COLO668 (cell line): ENCODE data around the gene FMNL3.
"Not testable (repeated sequence)": the region's sequence is repeated elsewhere in the genome, so short reads cannot be mapped to it uniquely, and the experiment has no call there.

ENCODE experiments used
- DNase-seq: peaks from one replicate; lab custom pipeline; 2025; ENCODE audit not compliant: unreplicated experiment; lab: John Stamatoyannopoulos, UW

The FMNL3 gene

DNA sequence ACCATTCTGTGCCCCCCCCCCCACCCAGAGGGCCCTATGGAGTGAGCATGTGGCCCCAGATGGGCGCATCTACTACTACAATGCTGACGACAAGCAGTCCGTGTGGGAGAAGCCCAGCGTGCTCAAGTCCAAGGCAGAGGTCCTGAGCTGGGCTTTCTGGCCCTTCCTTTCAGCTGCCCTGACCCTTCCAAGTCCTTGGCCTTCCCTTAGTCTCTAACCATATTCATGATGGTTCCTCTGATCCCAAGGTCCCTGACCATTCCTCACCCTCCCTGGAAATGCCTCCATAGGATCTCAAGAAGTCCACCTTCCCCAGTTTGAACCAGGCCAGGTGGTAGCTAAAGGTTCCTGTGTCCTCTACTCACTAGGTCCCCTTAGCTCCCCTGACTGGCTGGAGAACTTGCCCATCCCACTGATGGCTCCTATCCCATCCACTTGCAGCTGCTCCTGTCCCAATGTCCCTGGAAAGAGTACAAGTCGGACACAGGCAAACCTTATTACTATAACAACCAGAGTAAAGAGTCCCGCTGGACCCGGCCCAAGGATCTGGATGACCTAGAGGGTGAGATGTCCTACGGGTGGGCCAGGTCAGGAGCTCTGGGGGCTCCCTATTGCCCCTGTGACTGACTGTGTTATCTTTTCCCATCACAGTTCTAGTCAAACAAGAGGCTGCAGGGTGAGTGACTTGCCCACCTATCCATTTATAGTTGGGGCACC lies 74.1 kb downstream of the FMNL3 start:
- no peak for DNase-seq

DNA sequence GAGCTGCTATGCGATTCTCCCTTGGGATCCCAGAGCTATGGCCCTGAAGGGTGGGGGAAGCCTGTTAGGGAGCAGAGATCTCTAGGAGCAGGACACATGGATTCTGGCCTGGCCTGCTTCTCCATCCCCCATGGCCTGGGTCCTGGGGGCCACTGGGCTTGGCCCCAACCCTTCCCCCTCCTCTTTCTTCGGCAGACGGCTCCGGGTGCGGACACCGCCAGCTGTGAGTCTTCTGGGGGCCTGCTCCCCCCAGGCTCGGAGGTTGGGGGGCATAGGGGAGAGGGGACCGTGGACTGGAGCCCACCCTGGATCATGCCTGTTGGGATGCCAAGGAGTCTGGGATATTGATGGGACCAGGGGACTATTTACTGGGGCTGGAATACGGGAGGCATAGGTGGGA lies 74.8 kb downstream of the FMNL3 start:
- DNase-seq, result no peak

DNA sequence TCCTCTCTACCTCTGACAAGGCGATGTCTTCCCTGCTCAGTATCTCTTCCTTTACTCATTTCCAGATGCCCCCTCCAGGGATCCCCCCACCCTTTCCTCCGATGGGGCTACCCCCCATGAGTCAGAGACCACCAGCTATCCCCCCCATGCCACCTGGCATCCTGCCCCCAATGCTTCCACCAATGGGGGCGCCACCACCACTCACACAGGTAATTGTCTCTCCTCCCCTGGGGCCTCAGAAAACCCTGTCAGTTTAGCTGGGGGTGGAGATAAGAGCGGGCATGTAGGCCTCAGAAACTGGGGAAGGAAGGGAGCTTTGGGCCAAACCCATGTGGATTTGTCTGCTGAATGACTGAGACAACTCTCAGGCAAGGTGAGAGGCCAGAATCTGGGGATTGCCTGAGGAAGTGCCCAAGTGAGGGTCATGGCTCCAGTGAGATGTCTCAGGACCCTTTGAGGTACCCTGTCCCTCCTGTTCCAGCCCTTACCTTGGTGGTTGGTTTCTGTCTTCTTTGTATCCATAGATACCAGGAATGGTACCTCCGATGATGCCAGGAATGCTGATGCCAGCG lies 75.8 kb downstream of the FMNL3 start:
- DNase-seq, result no peak

DNA sequence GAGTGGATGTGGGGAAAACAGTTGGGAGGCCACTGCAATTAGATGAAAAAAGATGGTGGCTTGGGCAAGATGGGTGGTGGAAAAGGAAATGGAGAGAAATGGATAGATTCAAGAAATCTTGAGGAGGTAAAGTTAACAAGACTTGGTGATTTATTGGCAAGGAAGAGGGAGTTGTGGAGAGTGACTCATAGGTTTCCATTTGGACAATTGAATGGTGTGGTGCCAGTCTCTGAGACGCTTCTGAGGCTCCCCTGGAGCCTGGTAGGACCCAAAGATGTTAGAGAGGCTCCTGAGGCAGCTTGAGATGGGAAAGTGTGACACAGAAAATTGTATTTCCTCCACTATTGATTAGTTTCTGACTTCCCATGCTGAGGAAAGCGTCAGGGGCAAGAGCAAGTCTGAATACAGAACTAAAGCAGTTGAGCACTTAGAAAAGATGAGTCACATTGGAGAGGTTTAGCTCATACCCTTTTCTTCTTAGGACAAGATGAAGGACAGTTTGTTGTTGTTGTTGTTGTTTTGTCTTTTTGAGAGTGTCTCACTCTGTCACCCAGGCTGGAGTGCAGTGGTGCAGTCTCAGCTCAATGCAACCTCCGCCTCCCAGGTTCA lies 79.3 kb downstream of the FMNL3 start:
- DNase-seq, result no peak

DNA sequence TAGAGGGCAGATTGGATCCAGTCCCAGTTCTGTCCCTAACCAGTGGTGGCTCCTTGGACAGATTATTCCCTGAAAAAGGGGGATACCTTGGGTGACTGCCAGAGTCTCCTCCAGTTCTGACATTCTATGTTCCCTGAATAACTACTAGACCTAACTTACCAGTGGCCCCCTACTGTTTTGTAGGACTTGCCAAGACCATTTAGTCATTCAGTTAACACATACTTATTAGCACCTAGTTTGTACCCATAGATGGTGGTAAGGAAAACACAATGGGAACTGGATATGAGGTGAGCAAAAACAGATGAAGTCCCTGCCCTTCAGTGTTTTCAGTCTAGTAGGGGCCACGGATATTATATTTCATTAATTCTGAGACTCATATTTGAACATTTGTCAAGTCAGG lies 80.4 kb downstream of the FMNL3 start:
- DNase-seq, result no peak

DNA sequence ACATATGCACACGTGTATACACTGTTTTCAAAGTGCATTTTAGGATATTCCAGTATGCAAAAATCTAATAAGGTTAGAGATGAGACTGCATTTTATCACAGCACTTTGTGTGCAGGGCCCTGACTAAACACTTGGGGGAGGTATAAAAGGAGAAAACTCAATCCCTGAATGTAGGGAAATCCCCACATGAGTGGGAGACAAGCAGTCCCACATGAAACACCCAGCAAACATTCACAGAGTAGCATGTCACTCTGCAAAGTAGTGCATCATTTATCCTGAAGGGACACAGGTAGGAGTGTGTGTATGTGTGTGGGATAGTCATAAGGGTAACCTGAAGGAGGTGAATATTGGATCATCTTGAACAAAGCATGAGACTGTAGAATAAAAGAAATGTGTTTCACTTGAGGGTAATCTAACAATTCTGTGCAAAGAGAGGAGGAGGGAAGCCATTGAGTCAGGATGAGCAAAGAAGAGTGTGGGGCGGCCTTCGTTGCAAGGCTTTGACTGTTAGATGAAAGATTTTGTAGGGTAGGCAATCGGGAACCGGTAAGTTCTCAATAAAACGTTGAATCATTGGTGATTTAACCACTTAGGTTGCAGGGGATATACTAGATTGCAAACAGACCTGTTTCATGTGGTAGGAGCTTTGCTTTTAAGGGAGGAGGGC lies 80.9 kb downstream of the FMNL3 start:
- DNase-seq, result no peak

DNA sequence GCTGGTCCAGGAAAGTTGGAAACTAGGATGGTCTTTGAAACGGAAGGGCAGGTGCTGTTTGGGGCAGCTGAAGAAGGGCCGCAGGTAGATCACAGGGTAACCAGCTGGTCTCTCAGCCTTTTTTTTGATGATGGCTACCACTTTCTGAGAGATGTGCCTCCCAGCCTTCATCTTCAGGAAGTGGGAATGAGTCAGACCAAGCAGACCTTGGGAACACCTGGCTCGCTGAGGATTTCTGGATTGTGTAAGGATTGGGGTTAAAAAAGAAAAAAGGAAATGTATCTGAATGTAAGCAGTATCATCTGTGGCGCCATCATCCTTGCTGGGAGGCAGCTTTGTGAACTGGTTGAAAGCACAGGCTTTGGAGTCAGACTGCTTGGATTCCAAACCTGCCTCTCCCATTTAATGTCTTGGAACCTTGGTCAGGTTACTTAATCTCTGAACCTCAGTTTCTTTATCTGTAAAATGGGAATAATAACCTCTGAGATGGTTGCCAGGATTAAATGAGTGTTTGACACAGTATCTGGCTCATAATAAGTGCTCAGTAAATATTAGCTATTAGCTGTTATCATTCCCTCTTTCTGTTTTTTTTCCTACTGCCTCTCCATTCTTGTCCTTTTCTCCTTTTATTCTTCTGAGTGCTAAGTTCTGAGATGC lies 82.2 kb downstream of the FMNL3 start:
- DNase-seq, result no peak

DNA sequence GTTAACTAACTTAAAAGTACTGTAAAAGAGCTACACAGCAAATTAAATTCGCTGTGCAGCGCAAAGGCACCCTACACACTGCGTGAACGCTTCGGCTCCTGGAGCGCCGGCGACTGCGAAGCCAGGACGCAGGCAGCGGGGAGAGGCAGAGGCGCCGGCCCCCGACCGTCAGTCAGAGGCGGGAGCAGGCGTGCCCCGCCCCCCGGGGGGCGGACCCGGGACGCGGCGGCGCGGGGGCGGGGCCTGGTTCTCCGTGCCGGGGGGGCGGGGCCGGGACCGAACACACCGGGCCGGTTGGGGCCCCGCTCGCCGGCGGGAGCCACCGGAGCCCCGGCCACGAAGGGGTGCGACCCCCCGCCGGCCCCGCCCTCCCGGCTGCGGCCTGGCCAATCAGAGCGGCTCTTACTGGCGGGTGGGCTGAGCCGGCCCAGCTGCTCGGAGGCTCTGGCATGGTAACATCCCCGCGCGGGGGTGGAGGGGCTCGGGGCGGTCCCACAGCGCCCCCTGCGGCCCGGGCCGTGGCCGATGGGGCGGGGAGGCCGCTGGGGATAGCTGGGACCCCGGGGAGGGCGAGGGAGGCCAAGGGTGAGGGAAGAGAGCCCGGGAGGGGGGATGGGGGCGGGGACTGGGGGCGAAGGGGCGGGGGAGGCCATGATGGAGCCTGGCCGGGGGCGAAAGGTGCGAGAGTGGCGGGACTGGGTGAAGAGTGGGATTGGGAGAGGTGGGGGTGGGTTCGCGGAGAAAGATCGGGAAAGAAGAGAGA lies 83.9 kb downstream of the FMNL3 start, which contains the start of gene PRPF40B:
PRPF40B (plus strand) TSS at position 420 of the 763 bp plus-strand sequence; CDS start at position 450, 30 bp downstream.
- peak; percentile 87 for DNase-seq

DNA sequence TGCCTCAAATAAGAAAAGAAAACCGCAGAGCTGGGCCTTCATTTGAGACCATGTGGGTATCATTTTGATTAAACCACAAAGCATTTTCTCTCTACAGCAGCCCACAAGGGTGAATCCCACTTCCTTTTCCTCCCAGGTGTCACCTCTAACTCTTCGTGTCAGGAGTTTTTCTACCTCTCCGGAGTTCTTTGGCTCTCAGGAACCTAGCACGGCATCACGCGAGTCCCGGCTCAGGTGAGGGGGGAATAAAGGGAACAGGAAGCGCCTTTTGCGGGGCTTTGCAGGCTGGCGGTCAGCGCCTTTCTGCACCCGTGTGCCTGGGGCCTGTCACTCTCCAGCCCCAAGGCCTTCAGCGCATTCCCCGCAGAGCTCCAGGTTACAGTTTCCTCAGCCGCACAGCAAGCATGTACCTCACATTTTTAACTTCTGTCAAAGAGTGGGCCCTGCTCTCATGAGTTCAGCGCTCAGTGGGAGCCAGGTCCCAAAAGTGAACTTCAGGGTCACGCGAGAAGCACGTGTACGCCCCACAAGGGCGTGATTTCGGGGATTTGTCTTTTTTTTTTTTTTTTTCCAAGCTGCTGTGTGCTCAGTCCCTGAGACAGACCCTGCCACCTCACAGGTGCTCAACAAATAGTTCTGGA lies 84.6 kb downstream of the FMNL3 start:
- DNase-seq, result peak; percentile 27

DNA sequence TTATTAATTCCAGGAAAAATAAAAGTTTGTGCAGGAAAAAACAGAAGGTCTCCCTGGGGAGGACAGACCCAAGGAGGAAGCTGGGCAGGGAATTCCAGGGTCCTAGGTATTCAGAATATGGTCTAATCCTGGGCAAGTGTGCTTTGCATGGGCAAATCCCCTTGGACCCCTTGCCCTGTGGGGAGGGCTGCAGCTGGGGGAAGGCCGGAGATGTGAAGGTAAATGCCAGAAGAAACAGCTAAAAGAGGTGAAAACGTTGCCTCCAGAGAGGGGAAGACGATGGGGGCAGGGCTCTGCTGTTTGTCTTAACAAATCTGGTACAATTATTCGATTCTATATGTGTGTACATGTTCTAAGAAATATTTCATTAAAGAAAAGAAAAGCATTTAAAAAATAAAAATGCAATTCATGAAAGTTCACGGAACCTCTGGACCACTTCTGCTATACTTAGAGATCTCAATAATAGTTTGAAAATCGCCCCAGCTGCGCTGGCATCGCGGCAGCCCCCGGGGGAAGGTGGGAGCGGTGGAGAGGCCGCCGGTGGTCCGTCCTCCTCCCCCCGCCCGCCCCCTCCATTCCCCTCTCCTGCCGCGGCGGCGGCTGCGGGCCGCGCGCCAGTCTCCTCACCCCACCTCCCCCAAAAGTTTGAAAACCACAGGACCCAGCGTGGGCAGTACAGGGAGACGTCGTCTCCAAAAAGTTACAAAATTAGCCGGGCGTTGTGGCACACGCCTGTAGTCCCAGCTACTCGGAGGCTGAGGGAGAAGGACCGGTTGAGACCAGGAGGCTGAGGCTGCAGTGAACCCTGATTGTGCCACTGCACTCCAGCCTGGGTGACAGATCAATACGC lies 85.3 kb downstream of the FMNL3 start:
- DNase-seq, result peak; percentile 19

DNA sequence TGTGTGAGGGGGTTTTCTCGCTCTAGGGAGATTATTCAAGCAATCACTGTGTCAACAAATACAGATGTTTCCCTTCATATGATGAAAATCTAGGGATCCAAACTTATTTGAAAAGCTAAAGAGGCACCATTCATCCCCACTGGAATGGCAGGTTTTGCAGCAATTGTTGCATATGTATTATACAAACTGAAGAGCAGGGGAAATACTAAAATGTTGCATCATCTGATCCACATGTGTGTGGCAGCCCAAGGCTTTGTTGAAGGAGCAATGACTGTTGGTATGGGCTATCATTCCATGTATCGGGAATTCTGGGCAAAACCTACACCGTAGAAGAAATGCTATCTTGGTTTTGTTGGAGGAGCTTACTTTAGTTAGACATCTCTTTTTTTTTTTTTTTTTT lies 87.9 kb downstream of the FMNL3 start:
- DNase-seq, result no peak

DNA sequence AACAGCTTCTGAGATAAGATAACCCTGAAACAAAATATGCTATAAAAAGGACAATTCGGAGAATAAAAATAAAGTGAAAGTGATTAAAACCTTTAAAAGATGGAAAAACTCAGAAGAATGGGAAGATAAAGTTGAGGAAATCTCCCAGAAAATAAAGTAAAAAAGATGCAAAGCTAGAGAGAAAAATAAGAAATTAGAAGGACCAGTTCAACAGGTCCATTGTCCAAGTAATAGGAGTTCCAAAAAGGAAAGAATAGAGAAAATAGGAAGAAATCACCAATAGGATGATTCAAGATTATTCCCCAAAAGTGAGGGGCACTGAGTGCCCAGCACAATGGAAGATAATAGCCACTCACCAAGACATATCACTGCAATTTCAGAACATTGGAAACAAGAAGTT lies 88.6 kb downstream of the FMNL3 start:
- no peak for DNase-seq

DNA sequence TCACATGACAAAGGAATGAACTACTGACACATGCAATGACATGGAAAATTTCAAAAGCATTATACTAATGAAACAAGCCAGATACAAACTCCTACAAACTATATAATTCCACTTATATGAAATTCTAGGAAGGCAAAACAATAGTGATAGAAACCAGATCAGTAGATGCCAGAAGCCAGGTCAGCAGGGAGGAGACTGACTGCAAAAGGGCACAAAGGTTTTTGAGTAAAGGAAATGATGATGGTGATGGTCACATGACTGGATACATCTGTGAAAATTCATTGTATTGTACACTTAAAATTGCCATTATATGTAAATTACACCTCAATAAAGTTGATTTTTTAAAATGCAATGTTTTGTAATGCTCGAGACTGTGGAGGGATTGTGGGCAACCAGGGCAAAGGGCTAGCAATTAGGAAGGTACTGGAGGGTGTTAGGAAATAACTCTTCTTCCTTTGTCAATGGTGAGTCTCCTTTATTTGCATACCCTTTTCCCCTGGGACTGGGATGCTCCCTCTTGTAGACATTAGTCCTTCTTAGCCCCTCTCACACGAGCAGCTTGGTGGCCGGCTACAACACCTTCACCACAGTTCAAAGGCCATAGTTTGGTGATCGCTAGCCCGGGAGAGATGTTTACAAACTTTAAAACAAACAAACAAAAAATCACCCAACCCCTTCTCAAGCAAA lies 90.5 kb downstream of the FMNL3 start:
- DNase-seq, result no peak

DNA sequence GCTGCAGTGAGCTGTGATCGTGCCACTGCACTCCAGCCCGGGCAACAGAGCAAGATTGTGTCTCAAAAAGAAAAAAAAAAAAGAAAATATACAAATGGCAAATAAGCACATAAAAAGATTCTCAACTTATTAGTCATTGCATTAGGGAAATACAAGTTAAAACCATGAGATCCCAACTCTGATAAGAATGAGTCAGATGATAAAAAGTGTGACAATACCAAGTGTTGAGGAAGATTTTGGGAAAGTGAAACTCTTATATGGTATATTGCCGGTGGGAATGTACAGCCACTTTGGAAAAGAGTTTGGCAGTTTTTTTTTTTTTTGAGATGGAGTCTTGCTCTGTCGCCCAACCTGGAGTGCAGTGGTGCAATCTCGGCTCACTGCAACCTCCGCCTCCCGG lies 91.5 kb downstream of the FMNL3 start:
- no peak for DNase-seq

DNA sequence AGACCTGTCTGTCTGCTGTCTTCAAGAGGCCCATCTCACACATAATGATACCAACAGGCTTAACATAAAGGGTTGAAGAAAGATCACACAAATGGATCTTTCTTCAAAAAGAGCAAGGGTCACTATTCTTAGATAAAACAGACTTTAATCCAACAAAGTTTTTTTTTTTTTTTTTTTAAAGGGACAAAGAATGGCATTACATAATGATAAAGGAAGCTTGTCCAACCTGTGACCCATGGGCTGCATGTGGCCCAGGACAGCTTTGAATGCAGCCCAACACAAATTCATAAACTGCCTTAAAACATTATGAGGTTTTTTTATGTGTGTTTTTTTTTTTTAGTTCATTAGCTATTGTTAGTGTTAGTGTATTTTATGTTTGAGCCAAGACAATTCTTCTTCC lies 95.0 kb downstream of the FMNL3 start:
- no peak for DNase-seq

DNA sequence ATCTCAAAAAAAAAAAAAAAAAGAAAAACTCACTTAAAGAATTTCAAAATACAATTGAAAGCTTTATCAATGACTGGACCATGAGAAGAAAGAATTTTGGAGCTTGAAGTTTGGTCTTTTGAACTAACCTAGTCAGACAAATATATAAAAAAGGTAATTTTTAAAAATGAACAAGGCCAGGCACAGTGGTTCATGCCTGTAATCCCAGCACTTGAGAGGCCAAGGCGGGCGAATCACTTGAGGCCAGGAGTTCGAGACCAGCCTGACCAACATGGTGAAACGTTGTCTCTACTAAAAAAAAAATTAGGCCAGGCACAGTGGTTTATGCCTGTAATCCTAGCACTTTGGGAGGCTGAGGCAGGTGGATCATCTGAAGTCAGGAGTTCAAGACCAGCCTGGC lies 96.4 kb downstream of the FMNL3 start:
- DNase-seq, result not testable (repeated sequence)

DNA sequence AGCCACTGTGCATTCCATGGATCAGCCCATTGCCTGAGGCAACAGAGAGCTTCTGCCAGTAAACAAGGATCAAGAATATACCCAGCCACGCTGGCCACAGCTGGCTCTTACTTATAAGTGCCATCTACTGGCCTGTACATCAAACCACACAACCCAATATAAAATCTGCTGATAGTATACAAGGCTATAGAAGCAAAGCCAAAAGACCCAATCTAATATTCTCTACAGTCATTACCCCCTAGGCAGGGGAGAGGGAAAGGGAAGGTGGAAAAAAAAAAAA lies 97.4 kb downstream of the FMNL3 start:
- no peak for DNase-seq

DNA sequence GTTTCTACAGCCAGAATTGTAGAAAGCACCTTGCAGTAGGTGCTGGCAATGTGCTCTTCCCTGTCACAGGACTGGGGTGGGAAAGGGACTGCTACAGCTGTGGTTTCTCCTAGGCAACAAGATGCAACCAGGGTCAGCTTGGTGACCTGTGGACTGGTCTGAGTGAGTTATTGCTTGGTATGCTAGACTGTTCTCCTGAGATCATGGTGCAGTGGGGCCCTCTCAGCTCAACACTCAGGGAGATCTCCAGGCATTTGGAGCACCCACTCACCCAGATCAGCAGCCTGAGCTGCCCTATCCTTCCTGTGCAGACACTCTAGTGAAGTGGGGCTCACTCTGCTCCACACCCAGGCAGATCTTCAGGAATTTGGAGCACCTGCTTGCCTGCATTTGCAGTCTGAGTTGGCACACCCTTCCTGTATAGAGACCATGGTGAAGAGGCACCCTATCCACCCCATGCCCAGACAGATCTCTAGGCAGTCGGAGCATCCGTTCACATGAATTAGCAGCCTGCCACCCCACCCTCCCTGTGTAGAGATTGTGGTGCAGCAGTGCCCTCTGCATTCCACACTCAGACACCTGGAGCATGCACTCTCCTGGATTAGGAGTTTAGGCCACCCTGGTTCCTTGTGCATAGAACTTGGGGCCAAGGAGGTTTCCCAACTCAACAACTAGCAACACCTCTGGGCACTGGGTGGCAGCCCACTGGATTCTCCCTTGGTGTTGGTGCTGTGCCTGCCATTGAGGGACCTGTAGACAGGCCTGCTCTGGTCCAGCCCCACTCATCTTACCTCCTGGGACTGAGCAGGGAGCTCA lies 97.9 kb downstream of the FMNL3 start:
- no peak for DNase-seq
